SU-DHL-6 (cell line): ENCODE data around the gene TTC13.

Experiments
- H2AFZ ChIP-seq: fragments of 200-600 bp; sonication (generic); 2 replicates; pipeline ENCODE4 v1.6.1; 2014; ENCODE audit warnings: low read depth, mild to moderate bottlenecking, moderate library complexity, mixed read lengths, antibody characterized with exemption, low read length; ENCODE audit not compliant: severe bottlenecking
- H3F3A ChIP-seq: fragments of 200-600 bp; shearing (Covaris generic); 2 replicates; pipeline ENCODE4 v1.6.0; 2016; ENCODE audit warnings: antibody characterized with exemption, mild to moderate bottlenecking; ENCODE audit not compliant: insufficient read depth
- H3K27ac ChIP-seq: fragments of 200-600 bp; sonication (generic); 2 replicates; pipeline ENCODE4 v1.5.1; 2016; ENCODE audit warnings: low read depth, mild to moderate bottlenecking, low read length, moderate library complexity, mixed read lengths
- H3K27me3 ChIP-seq: fragments of 200-600 bp; sonication (generic), shearing (Covaris generic); 2 replicates; pipeline ENCODE4 v1.6.0; 2014; ENCODE audit warnings: mild to moderate bottlenecking, low read length
- H3K36me3 ChIP-seq: fragments of 200-600 bp; sonication (generic); 2 replicates; pipeline ENCODE4 v1.6.1; 2014; ENCODE audit warnings: mild to moderate bottlenecking, low read length, mixed read lengths
- H3K4me2 ChIP-seq: fragments of 300-600, 200-600 bp; shearing (Covaris generic), sonication (generic); 2 replicates; pipeline ENCODE4 v1.6.0; 2014; ENCODE audit warnings: low read length, low read depth, mild to moderate bottlenecking; ENCODE audit not compliant: poor library complexity, severe bottlenecking
- H3K4me3 ChIP-seq: fragments of 200-600 bp; sonication (generic); 2 replicates; pipeline ENCODE4 v1.5.1; 2014; ENCODE audit warnings: antibody characterized with exemption, low read length, mild to moderate bottlenecking, mixed read lengths; ENCODE audit not compliant: insufficient read depth, poor library complexity, severe bottlenecking
- H3K79me2 ChIP-seq: fragments of 200-600 bp; sonication (generic); 2 replicates; pipeline ENCODE4 v1.6.1; 2014; ENCODE audit warnings: mild to moderate bottlenecking, low read length, moderate library complexity; ENCODE audit not compliant: insufficient read depth
- H3K9ac ChIP-seq: fragments of 200-600 bp; sonication (generic); 2 replicates; pipeline ENCODE4 v1.7.0; 2014; ENCODE audit warnings: mild to moderate bottlenecking, low read length
- H3K9me2 ChIP-seq: fragments of 200-600 bp; sonication (generic); replicated peaks from 2 replicates; pipeline ENCODE4 v1.6.1; 2014; ENCODE audit warnings: low read length; ENCODE audit not compliant: insufficient read depth
- H3K9me3 ChIP-seq: fragments of 200-600 bp; sonication (generic); 2 replicates; pipeline ENCODE4 v1.6.1; 2014; ENCODE audit warnings: low read length, mixed read lengths; ENCODE audit not compliant: insufficient read depth
- H4K20me1 ChIP-seq: fragments of 200-600 bp; sonication (generic); 2 replicates; pipeline ENCODE4 v1.6.1; 2014; ENCODE audit warnings: low read depth, mild to moderate bottlenecking, antibody characterized with exemption, low read length, moderate library complexity, mixed read lengths
- EZH2phosphoT487 ChIP-seq: fragments of 200-600 bp; sonication (generic), shearing (Covaris generic); conservative IDR thresholded peaks from 2 replicates; pipeline ENCODE4 v1.6.1; 2018; ENCODE audit warnings: mild to moderate bottlenecking, antibody characterized with exemption, low read length, moderate library complexity, mixed read lengths
- TF ChIP-seq, protein P1 (sequence below): fragments of 200-600 bp; sonication (generic); IDR thresholded peaks from one replicate; pipeline ENCODE4 v1.5.1; 2017; ENCODE audit warnings: antibody characterized with exemption, mild to moderate bottlenecking, low read length, moderate library complexity; ENCODE audit not compliant: insufficient read depth, poor library complexity, severe bottlenecking

TTC13 gene

DNA sequence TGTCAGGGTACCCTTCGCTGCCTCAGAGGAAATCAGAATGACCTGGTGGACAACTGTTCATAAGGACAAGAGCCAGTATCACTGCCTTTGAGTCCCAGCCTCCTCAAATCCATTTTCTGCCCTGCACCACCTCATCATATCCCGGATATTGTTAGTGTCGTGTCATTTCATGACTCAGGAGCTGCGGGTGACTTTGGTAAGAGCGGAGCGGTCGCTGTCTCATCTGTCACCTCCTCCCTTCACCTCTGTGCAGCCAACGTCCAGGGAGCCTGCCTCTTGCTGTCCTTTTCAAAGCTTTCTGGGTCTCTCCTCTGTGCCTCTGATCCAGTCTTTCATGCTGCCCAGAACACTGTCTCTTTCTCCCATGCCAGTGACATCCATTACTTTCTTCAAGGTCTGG, 103.3 kb downstream of the TTC13 start:
- no peaks in the 10 kb centered on the region for H3F3A ChIP-seq
- no peaks in the 10 kb centered on the region for H3K9me2 ChIP-seq
- H3K4me3 ChIP-seq = no peak overlapping the region
- no peaks in the 10 kb centered on the region for H3K79me2 ChIP-seq
- no peaks in the 10 kb centered on the region for H4K20me1 ChIP-seq
- H2AFZ ChIP-seq = no peak overlapping the region
- H3K9ac ChIP-seq = no peak overlapping the region
- H3K9me3 ChIP-seq = no peaks in the 10 kb centered on the region
- no peaks in the 10 kb centered on the region for H3K27me3 ChIP-seq
- H3K36me3 ChIP-seq = no peaks in the 10 kb centered on the region
- TF ChIP-seq, protein P1, sequence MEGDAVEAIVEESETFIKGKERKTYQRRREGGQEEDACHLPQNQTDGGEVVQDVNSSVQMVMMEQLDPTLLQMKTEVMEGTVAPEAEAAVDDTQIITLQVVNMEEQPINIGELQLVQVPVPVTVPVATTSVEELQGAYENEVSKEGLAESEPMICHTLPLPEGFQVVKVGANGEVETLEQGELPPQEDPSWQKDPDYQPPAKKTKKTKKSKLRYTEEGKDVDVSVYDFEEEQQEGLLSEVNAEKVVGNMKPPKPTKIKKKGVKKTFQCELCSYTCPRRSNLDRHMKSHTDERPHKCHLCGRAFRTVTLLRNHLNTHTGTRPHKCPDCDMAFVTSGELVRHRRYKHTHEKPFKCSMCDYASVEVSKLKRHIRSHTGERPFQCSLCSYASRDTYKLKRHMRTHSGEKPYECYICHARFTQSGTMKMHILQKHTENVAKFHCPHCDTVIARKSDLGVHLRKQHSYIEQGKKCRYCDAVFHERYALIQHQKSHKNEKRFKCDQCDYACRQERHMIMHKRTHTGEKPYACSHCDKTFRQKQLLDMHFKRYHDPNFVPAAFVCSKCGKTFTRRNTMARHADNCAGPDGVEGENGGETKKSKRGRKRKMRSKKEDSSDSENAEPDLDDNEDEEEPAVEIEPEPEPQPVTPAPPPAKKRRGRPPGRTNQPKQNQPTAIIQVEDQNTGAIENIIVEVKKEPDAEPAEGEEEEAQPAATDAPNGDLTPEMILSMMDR = no peak
- TF ChIP-seq EZH2phosphoT487 = no peak
- no peak overlapping the region for H3K27ac ChIP-seq
- H3K4me2 ChIP-seq = no peak overlapping the region

DNA sequence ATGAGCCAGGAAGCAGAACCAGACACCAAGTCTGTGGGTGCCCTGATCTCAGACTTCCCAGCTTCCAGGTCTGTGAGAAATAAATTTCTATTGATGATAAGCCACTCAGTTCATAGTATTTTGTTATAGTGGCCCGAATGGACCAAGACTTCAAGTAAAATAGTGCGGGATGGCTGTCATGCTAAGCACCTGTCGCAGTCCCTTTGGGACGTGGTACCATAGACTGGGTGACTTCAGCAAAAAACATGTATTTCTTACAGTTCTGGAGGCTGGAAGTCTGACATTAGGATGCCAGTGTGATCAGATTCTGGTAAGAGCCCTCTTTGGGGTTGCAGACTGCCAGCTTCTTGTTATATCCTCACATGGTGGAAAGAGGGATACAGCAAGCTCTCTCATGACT, 107.7 kb downstream of the TTC13 start:
- Histone ChIP-seq H3K79me2 (no peaks in the 10 kb centered on the region), H3K9ac (no peak overlapping the region), H3K27ac (no peak overlapping the region), H3K4me3 (no peak overlapping the region), H3K9me2 (no peaks in the 10 kb centered on the region), H3K9me3 (no peaks in the 10 kb centered on the region), H4K20me1 (no peaks in the 10 kb centered on the region), H3K36me3 (no peaks in the 10 kb centered on the region), H3K4me2 (no peak overlapping the region), H2AFZ (no peak overlapping the region), H3F3A (no peaks in the 10 kb centered on the region), H3K27me3 (no peaks in the 10 kb centered on the region)
- TF ChIP-seq, protein P1 = no peak
- TF ChIP-seq EZH2phosphoT487 = no peak

DNA sequence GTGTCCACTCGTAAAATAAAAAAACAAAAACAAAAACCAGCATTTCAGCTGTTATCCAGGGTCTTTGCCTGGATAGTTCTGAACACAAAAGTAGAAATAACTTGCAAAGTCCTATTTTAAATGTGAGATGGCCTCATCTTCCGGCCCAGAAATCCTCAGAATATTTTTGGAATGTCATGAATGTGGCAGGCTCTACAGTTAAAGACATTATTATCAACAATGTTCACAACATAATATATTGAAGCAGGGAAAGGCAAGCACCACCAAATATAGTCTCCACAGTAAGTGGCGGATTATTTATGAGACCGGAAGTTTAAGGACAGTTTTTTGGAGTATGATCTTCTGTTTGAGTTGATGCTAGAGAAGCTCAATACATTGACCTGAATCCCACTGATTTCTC, 109.2 kb downstream of the TTC13 start:
- Histone ChIP-seq H3K79me2 (no peaks in the 10 kb centered on the region), H2AFZ (no peak overlapping the region), H3F3A (no peaks in the 10 kb centered on the region), H3K9ac (no peak overlapping the region), H3K4me3 (no peak overlapping the region), H3K9me2 (no peaks in the 10 kb centered on the region), H3K4me2 (no peak overlapping the region), H3K27me3 (no peaks in the 10 kb centered on the region), H3K9me3 (no peaks in the 10 kb centered on the region), H3K36me3 (no peaks in the 10 kb centered on the region), H3K27ac (no peak overlapping the region), H4K20me1 (no peaks in the 10 kb centered on the region)
- TF ChIP-seq EZH2phosphoT487 = no peak
- TF ChIP-seq, protein P1 = no peak
